Transverse colon (tissue), 4 donors: ENCODE results near the gene R3HDML.

Experiments used
- CTCF ChIP-seq, 5 experiments: fragments of 200-600 bp in 3 of 5; fragments of 450-650 bp in 2 of 5; sonication (generic) in 3 of 5; IDR thresholded peaks; 1 replicate in 2 of 5; 2 replicates in 3 of 5; pipeline ENCODE4 v1.5.1; 2016 to 2017; ENCODE audit warnings: antibody characterized with exemption in 5 of 5, inconsistent platforms in 3 of 5, mild to moderate bottlenecking in 2 of 5, moderate library complexity in 1 of 5
- EP300 ChIP-seq: sonication (generic); formaldehyde crosslinking; IDR thresholded peaks from one replicate; pipeline ENCODE4 v1.6.1; 2017; ENCODE audit warnings: antibody characterized with exemption, low read depth
- POLR2A ChIP-seq: fragments of 450-650 bp; IDR thresholded peaks from one replicate; pipeline ENCODE4 v1.6.1; 2016; ENCODE audit warnings: antibody characterized with exemption, mild to moderate bottlenecking, moderate library complexity
- POLR2AphosphoS5 ChIP-seq, 3 donors: sonication (generic); formaldehyde crosslinking; IDR thresholded peaks; one replicate each; pipeline ENCODE4 v1.6.1; 2016; ENCODE audit warnings: antibody characterized with exemption in 3 of 3

GRCh38 chr20:44354979-44355497 is 18.2 kb downstream of the R3HDML start:
- TF ChIP-seq CTCF (IDR thresholded peaks at IDR 0.05): no peak
- TF ChIP-seq POLR2A: no peak
- peak; percentile 58 to 59 (median 59) for TF ChIP-seq POLR2AphosphoS5 (IDR thresholded peaks at IDR 0.05)
- no peak for TF ChIP-seq EP300
